ENCODE results near the gene PDE6D. TPM values are rescaled to one million over a fixed set of nuclear protein-coding genes. Genes with fewer than 3 reads are reported as not detected.
A peak's percentile ranks its signal among the peaks of the same experiment; 100 is the strongest.

PDE6D gene
- total and polyA plus RNA-seq, 2 of the 4 experiments (the other 2 are of a cell fraction): 13.8 to 24.7 TPM

DNA sequence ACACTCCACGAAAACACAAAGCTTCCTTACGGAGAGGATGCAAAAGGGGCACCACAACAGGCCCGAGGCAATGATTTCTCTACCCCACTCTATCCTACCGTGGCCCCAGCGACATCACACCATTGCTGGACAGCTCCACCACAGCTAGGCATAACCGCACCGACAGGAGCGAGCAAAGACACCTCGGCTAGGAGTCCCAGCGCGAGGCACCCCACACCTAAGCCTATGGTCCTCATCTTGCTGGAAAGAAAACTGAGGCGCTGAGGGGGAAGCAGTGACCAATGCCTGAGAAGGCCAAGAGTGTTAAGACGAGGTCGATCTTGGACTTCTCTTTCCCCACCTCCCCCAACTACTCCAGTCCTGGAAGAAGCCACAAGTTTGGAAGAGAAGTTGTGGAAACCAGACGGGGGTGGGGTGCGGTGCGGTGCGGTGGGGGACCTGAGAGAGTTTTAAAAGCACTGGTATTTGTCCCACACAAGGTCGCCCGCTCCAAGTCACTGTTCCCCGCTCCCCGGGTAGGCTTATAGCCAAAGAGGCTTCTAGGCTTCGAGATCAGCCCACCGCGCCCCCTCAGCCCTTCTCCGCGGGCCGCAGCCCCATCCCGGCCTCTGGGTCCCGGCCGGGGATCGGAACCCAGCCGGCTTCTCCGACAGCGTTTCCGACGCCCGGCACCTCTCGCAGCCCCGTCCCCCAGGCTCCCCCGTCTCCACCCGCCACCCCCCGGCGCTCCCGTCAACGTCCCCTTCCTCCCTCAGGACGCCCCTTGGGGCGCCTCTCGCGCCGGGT is 766 bp downstream of the PDE6D start:
- ChIA-PET POLR2A (ENCODE audit: unreplicated experiment) (no interaction called here), CTCF (interaction anchor here (1.0 kb wide), 1 partner anchor 66 kb away, joined by 5 read pairs; no protein-coding TSS in a partner anchor)
- Histone ChIP-seq H3K27me3 (ENCODE audit: control insufficient read depth, insufficient read depth, low read length) (no peaks in the 10 kb centered on the region), H3K27ac (ENCODE audit: insufficient read depth, low read length) (no peak overlapping the region), H2AK5ac (ENCODE audit: low read depth, low read length) (no peak overlapping the region), H2BK5ac (ENCODE audit: low read depth, low read length, poor library complexity, severe bottlenecking) (no peak overlapping the region), H3K9me3 (ENCODE audit: control insufficient read depth, insufficient read depth, low read length) (no peaks in the 10 kb centered on the region), H3K23ac (ENCODE audit: low read depth, low read length) (peak overlapping the region; percentile 89; the same call in 1 of the 2 replicates), H3K9ac (ENCODE audit: low read depth, low read length) (no peak overlapping the region; the same call in 1 of the 2 replicates), H4K8ac (ENCODE audit: low read depth in 2 of 2, low read length in 2 of 2) (no peak overlapping the region), H3K36me3 (ENCODE audit: control insufficient read depth, insufficient read depth, low read length) (no peaks in the 10 kb centered on the region), H3K4me1 (ENCODE audit: control insufficient read depth, insufficient read depth, low read length) (peaks cover 5% of the 10 kb centered on the region; the same call in 1 of the 2 replicates), H3K4ac (ENCODE audit: low read depth, low read length) (no peak overlapping the region), H3K79me1 (ENCODE audit: low read depth in 1 of 2, low read length in 2 of 2) (peaks cover 22 to 25% of the 10 kb centered on the region in 2 experiments; a peak in 3 of 4 replicates), H3K14ac (replicated peaks; ENCODE audit: low read depth, low read length) (no peak overlapping the region), H2AK9ac (replicated peaks; ENCODE audit: low read depth, low read length, poor library complexity) (no peak overlapping the region), H2BK20ac (ENCODE audit: low read depth, low read length) (no peak overlapping the region), H4K20me1 (ENCODE audit: insufficient read depth, low read length) (0 out of 2 replicates have a peak, but pooled peaks cover 6% of the 10 kb centered on the region), H3K9me1 (ENCODE audit: insufficient read depth, low read length) (peaks cover 5% of the 10 kb centered on the region), H2BK15ac (ENCODE audit: low read depth, low read length) (no peak overlapping the region), H3K56ac (ENCODE audit: extremely low read depth, insufficient read depth, low read length) (no peak overlapping the region), H3K18ac (ENCODE audit: low read depth, low read length) (no peak overlapping the region), H3K4me3 (ENCODE audit: insufficient read depth, low read depth, low read length) (peak overlapping the region; percentile 60), H4K91ac (ENCODE audit: insufficient read depth, low read depth, low read length) (no peak overlapping the region), H2BK120ac (ENCODE audit: low read depth, low read length) (no peak overlapping the region), H3K4me2 (ENCODE audit: low read depth, low read length) (peak overlapping the region; percentile 100), H2AFZ (replicated peaks; ENCODE audit: low read length, poor library complexity) (peak overlapping the region; percentile 98), H4K5ac (ENCODE audit: low read depth, low read length) (no peak overlapping the region)
- in situ Hi-C loops (cut with MboI; ENCODE audit: low sequenced_read_pairs): loop anchor here (5.0 kb wide), 1 partner anchor 168 kb away; no protein-coding TSS in a partner anchor
- intact Hi-C loops (cut with micrococcal nuclease): loop anchor here (2.0 to 10.0 kb wide), 3 partner anchors 64 to 168 kb away; no protein-coding TSS in a partner anchor
- TF ChIP-seq RFX5 (IDR thresholded peaks at IDR 0.05; ENCODE audit: low read depth, low read length) (no peak), MXI1 (IDR thresholded peaks at IDR 0.05; ENCODE audit: borderline replicate concordance, low read depth, low read length) (peak; percentile 41; the same call in 1 of the 2 replicates)
- dilution Hi-C loops (cut with HindIII; ENCODE audit: low sequenced_read_pairs, unreplicated experiment): no loop called here
- 0% methylated on average over 16 of the region's 51 CpGs; no CpG with 5 or more reads in 1 of the 2 experiments for WGBS, 2 experiments (ENCODE audit: extremely low coverage in 2 of 2, insufficient read length in 1 of 2)
- BruUV-seq (replicated peaks): no TSS peak
- ATAC-seq (ENCODE audit: low read depth): no peak; the same call in 1 of the 2 replicates
- peak; percentile 34 for DNase-seq

Measured in IMR-90 (cell line).